GM15510 (cell line): ENCODE measurements around the gene WWOX.

Source experiments
- POLR2A ChIP-seq: IDR thresholded peaks from 3 replicates; pipeline ENCODE4 v1.6.1; 2011; ENCODE audit warnings: borderline replicate concordance; ENCODE audit not compliant: insufficient read length; ENCODE audit errors: extremely low read depth

WWOX gene

GRCh38 chr16:78258375-78259065 lies 159.1 kb downstream of the WWOX start:
- no peak for TF ChIP-seq POLR2A

GRCh38 chr16:78259873-78260272 lies 160.4 kb downstream of the WWOX start:
- TF ChIP-seq POLR2A: no peak

DNA sequence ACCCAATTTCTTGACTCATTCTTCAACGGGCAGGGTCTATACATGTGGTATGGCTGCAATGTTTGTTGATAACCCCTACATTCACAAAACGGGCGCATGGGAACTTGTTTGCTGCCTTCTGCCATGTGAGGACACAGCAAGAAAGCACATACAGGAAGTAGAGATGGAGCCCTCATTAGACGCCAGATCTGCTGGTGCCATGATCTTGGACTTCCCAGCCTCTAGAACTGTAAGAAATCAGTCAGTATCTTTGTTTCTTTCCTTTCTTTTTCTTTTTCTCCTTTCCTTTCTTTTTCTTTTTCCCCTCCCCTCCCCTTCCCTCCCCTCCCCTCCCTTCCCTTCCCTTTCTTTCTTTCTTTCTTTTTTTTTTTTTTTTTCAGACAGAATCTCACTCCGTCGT lies 165.2 kb downstream of the WWOX start:
- TF ChIP-seq POLR2A: no peak

GRCh38 chr16:78269256-78269655 lies 169.8 kb downstream of the WWOX start:
- TF ChIP-seq POLR2A: no peak

- no peak for TF ChIP-seq POLR2A
Observed at GRCh38 chr16:78271981-78272380, 172.5 kb downstream of the WWOX start.

- TF ChIP-seq POLR2A: no peak
Observed at GRCh38 chr16:78274771-78275170, 175.3 kb downstream of the WWOX start.

GRCh38 chr16:78275420-78275819 lies 176.0 kb downstream of the WWOX start:
- no peak for TF ChIP-seq POLR2A

DNA sequence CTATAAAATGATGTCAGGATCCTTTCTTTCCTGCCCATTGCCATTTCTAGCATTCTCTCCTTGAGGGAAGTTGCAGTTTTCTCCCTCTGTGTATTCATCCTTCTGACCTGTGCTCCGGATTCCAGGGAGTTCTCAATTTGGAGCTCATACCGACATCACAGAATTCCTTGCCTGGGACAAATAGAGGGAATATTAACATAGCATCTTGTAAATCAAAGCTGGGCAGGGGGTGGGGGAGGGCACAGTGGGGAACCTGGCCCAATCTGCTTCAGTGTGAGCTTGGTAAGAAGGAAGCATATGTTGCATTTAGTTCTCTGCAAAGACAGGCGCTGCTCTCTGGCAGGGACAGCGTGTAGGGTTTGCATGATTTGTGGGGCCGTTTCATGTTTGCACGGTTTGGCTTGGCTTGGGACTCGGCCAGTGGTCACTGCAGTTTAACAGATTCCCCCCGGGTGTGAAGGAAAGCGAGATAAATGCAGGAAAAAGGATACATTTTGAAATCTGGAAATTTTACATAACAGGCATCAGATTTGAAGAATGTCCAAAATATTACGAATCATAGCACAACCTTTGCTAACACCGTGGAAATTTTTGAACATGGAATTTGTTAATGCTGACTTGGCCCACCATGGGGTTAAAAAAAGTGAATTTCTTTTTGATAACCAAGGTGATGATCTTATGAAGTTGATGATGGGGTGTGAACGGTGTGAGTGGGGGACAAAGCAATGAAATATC lies 178.0 kb downstream of the WWOX start:
- no peak for TF ChIP-seq POLR2A

DNA sequence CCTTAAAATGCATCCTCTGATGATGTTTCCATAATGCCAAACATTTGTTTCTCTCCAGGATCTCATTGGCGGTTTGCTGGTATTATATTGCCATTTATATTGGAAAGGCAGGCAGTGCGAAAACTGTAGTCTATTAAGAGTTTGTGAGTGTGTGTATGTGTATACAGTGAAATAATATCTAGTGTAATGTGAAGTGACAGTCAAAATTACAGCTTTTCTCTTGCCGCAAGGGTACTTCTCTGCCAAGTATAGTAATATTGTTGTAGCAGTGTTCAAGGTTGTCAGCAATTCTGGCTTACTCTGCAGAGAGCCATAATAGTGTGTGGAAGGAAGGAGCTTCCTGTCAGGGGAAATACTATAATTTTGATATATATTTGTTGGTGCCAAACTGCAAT lies 178.6 kb downstream of the WWOX start:
- TF ChIP-seq POLR2A: no peak

GRCh38 chr16:78281115-78281514 lies 181.7 kb downstream of the WWOX start:
- TF ChIP-seq POLR2A: no peak

- TF ChIP-seq POLR2A: no peak
Observed at GRCh38 chr16:78283548-78284251, 184.2 kb downstream of the WWOX start.

GRCh38 chr16:78284326-78284725 lies 184.9 kb downstream of the WWOX start:
- TF ChIP-seq POLR2A: no peak

DNA sequence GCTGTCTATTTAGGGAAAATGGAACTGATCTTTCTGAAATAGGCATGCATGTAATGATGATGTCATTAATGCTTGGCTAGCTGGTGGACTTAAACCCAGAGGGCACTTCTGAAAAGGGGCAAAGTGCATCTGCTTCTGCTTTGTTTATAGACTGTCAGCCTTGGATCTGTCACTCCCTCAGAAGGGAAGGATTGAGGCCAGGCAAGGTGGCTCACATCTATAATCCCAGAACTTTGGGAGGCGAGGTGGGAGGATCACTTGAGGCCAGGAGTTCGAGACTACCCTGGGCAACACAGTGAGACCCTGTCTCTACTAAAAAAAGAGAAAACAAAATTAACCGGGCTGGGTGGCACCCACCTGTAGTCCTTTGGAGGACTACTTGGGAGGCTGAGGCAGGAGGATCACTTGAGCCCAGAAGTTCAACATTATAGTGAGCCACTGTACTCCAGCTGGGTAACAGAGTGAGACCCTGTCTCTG lies 185.5 kb downstream of the WWOX start:
- TF ChIP-seq POLR2A: no peak

GRCh38 chr16:78285437-78285922 lies 186.0 kb downstream of the WWOX start:
- TF ChIP-seq POLR2A: no peak

DNA sequence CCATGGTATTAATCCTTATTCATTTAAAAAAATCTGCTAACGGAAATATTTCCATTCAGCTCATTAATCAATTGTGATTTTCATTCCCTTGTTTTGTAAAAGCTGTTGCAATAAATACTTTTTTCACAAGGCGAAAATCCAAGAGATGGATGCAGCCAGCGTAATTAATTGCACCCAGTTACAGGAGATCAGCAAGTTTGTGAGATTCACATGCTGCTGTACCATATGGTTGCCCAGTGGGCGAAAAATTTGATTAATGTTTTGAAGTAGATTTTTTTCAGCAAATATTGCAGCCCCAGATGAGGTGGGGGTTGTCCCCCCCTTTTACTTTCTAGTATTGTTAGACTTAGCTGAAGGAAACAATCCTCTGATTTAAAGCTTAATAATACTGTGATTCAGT lies 186.6 kb downstream of the WWOX start:
- no peak for TF ChIP-seq POLR2A
